ENCODE results near the gene NNMT.

Gene NNMT

DNA sequence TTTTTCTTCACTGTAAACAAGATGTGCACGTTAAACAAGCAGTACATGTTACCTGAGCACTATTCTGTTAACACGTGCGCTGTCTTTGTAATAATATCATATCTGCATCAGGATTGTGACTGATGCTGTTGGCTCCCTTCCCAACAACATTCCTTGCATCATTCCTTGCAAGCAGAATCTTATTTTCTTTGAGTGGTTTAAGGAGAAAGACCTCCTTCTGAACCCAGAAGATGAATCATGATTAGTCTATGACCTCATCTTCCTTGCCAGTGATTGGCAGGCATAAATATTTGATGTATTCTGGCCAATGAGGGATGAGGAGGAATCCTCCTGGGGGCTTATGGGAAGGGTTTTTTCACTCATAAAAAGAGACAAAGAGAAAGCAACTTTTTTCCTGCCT lies 57.9 kb downstream of the NNMT start:
- TF ChIP-seq TAF1 (IDR thresholded peaks at IDR 0.05; ENCODE audit: borderline replicate concordance, insufficient read depth, low read length) (no peak), FOXP2 (optimal IDR thresholded peaks at IDR 0.05; ENCODE audit: borderline replicate concordance, extremely low read depth, extremely low read length, insufficient read depth) (no peak), SIN3A (IDR thresholded peaks at IDR 0.05; ENCODE audit: borderline replicate concordance, insufficient read depth, low read length) (no peak), POLR2AphosphoS5 (IDR thresholded peaks at IDR 0.05; ENCODE audit: low read depth, low read length) (no peak)
- TF ChIP-seq, protein P1, sequence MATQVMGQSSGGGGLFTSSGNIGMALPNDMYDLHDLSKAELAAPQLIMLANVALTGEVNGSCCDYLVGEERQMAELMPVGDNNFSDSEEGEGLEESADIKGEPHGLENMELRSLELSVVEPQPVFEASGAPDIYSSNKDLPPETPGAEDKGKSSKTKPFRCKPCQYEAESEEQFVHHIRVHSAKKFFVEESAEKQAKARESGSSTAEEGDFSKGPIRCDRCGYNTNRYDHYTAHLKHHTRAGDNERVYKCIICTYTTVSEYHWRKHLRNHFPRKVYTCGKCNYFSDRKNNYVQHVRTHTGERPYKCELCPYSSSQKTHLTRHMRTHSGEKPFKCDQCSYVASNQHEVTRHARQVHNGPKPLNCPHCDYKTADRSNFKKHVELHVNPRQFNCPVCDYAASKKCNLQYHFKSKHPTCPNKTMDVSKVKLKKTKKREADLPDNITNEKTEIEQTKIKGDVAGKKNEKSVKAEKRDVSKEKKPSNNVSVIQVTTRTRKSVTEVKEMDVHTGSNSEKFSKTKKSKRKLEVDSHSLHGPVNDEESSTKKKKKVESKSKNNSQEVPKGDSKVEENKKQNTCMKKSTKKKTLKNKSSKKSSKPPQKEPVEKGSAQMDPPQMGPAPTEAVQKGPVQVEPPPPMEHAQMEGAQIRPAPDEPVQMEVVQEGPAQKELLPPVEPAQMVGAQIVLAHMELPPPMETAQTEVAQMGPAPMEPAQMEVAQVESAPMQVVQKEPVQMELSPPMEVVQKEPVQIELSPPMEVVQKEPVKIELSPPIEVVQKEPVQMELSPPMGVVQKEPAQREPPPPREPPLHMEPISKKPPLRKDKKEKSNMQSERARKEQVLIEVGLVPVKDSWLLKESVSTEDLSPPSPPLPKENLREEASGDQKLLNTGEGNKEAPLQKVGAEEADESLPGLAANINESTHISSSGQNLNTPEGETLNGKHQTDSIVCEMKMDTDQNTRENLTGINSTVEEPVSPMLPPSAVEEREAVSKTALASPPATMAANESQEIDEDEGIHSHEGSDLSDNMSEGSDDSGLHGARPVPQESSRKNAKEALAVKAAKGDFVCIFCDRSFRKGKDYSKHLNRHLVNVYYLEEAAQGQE (IDR thresholded peaks at IDR 0.05; ENCODE audit: insufficient read depth in 1 of 2, low read depth in 2 of 2, low read length in 2 of 2) = no peak

DNA sequence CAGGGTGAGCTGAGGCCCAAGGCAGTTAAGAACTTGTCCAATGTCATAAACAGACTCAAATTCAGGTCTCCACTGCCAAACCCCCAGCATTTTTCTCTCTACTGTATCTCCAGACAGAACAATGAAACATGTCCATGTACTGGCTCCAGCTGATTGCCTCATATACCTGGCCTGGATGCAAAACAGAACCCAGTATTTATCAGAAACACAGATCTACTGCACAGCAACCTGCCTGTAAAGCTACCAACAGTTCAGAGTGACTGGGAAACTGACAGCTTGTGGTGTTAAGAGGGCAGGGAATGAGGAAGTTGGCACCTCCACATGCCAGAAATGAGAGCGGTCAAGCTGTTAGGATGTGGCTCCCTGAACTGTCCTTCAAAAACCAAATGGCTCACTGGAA lies 62.5 kb downstream of the NNMT start:
- TF ChIP-seq, protein P1 (IDR thresholded peaks at IDR 0.05; ENCODE audit: insufficient read depth in 1 of 2, low read depth in 2 of 2, low read length in 2 of 2) = no peak
- no peak for TF ChIP-seq FOXP2 (optimal IDR thresholded peaks at IDR 0.05; ENCODE audit: borderline replicate concordance, extremely low read depth, extremely low read length, insufficient read depth)
- TF ChIP-seq SIN3A (IDR thresholded peaks at IDR 0.05; ENCODE audit: borderline replicate concordance, insufficient read depth, low read length) = no peak
- no peak for TF ChIP-seq TAF1 (IDR thresholded peaks at IDR 0.05; ENCODE audit: borderline replicate concordance, insufficient read depth, low read length)
- TF ChIP-seq POLR2AphosphoS5 (IDR thresholded peaks at IDR 0.05; ENCODE audit: low read depth, low read length) = no peak

DNA sequence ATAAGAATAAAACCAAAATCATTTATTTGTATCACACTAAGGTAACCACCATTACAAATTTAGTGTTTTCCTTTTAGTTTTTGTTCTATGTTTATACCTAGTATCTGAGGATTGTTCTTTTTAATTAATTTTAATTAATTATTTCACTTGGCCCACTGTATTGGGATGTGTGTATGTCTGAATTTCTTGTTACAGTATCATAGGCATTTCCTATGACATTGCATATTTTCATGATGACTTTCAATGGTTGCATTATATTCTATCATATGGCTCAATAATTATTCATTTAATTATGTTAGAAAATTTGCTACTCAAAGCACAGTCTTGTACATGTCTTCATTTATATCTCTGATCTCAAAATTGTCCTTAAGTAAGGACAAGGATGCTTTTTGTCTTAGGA lies 63.1 kb downstream of the NNMT start:
- no peak for TF ChIP-seq SIN3A (IDR thresholded peaks at IDR 0.05; ENCODE audit: borderline replicate concordance, insufficient read depth, low read length)
- TF ChIP-seq, protein P1 (IDR thresholded peaks at IDR 0.05; ENCODE audit: insufficient read depth in 1 of 2, low read depth in 2 of 2, low read length in 2 of 2) = no peak
- TF ChIP-seq FOXP2 (optimal IDR thresholded peaks at IDR 0.05; ENCODE audit: borderline replicate concordance, extremely low read depth, extremely low read length, insufficient read depth) = no peak
- TF ChIP-seq TAF1 (IDR thresholded peaks at IDR 0.05; ENCODE audit: borderline replicate concordance, insufficient read depth, low read length) = no peak
- no peak for TF ChIP-seq POLR2AphosphoS5 (IDR thresholded peaks at IDR 0.05; ENCODE audit: low read depth, low read length)

DNA sequence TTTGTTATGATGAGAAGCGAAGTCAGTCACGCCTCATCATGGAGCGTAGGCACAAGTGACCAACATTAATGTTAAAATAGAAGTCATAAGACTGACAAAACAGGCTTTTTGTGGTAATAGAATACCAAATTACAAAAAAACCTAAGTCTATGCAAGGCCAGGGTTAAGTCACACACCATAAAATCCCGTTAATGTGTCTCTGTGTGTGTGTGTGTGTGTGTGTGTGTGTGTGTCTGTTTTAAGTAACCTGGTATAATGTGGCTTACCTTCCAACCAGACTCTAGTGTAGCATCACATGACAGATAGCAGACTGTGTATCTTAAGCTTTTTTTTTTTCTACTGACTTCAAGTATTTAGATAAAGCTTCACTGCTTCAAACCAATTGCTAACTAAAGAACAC lies 66.1 kb downstream of the NNMT start:
- no peak for TF ChIP-seq POLR2AphosphoS5 (IDR thresholded peaks at IDR 0.05; ENCODE audit: low read depth, low read length)
- TF ChIP-seq SIN3A (IDR thresholded peaks at IDR 0.05; ENCODE audit: borderline replicate concordance, insufficient read depth, low read length) = no peak
- TF ChIP-seq, protein P1 (IDR thresholded peaks at IDR 0.05; ENCODE audit: insufficient read depth in 1 of 2, low read depth in 2 of 2, low read length in 2 of 2) = no peak
- no peak for TF ChIP-seq FOXP2 (optimal IDR thresholded peaks at IDR 0.05; ENCODE audit: borderline replicate concordance, extremely low read depth, extremely low read length, insufficient read depth)
- no peak for TF ChIP-seq TAF1 (IDR thresholded peaks at IDR 0.05; ENCODE audit: borderline replicate concordance, insufficient read depth, low read length)

DNA sequence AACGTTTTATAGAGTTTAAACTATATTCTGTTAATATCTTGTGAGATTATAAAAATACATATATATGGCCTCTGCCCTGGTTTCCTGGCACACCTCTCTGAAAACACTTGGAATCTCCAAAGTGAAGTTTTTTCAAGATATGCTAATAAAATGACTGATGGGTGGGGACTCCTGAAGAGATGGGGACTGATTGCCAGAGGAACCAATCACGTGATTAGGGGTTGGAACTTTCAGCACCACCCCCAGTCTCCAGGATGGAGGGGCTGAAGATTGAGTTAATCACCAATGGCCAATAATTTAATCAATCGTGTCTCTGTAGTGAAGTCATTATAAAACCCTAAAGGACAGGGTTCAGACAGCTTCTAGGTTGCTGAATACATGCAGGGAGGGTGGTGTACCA lies 66.8 kb downstream of the NNMT start:
- TF ChIP-seq TAF1 (IDR thresholded peaks at IDR 0.05; ENCODE audit: borderline replicate concordance, insufficient read depth, low read length) = no peak
- TF ChIP-seq, protein P1 (IDR thresholded peaks at IDR 0.05; ENCODE audit: insufficient read depth in 1 of 2, low read depth in 2 of 2, low read length in 2 of 2) = no peak
- TF ChIP-seq FOXP2 (optimal IDR thresholded peaks at IDR 0.05; ENCODE audit: borderline replicate concordance, extremely low read depth, extremely low read length, insufficient read depth) = no peak
- TF ChIP-seq POLR2AphosphoS5 (IDR thresholded peaks at IDR 0.05; ENCODE audit: low read depth, low read length) = no peak
- no peak for TF ChIP-seq SIN3A (IDR thresholded peaks at IDR 0.05; ENCODE audit: borderline replicate concordance, insufficient read depth, low read length)

Measured in PFSK-1 (cell line).